HEK293T (cell line): ENCODE measurements around the gene HSD3B1.

Experiments
- BHLHE40 ChIP-seq: fragments of 450-650 bp; IDR thresholded peaks from 2 replicates; pipeline ENCODE4 v1.6.1; 2016; ENCODE audit warnings: mild to moderate bottlenecking, moderate library complexity, borderline replicate concordance
- FOXK2 ChIP-seq: fragments of 450-650 bp; IDR thresholded peaks from 2 replicates; pipeline ENCODE4 v1.6.1; 2016; ENCODE audit warnings: mild to moderate bottlenecking
- FOXM1 ChIP-seq: fragments of 450-650 bp; IDR thresholded peaks from 2 replicates; pipeline ENCODE4 v1.6.1; 2017; ENCODE audit warnings: mild to moderate bottlenecking, borderline replicate concordance
- NFRKB ChIP-seq: fragments of 450-650 bp; IDR thresholded peaks from 2 replicates; pipeline ENCODE4 v1.6.1; 2016; ENCODE audit warnings: mild to moderate bottlenecking, moderate library complexity
- SP1 ChIP-seq: fragments of 450-650 bp; IDR thresholded peaks from 2 replicates; pipeline ENCODE4 v1.6.1; 2017

GRCh38 chr1:119481951-119482350 is 25.1 kb upstream of the HSD3B1 start:
- TF ChIP-seq NFRKB (no peak), FOXK2 (no peak), SP1 (no peak), BHLHE40 (no peak), FOXM1 (no peak)
